Measurements from ENCODE around the gene SPATA16.

SPATA16 gene

DNA sequence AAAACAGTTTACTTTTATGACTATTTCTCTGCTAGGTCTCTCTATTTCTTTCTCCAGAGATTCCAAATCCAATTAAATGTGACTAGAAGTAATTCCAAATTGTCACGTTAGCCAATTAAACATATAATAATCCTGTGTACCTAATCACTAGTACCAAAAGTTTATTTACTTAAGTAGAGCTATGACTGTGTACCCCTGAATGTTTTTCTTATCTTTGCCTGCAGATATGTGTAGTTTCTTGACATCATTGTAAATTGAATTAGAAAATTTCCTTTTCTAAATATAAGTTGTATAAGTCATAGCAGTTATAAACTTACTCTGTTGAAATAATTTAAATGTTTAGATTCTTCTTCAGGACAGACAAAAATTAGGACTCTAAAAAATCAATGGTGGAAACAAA is 163.3 kb downstream of the SPATA16 start:
- Histone ChIP-seq H3K9me2 (replicated peaks; ENCODE audit: insufficient read depth, low read length) (no peaks in the 10 kb centered on the region), H2AFZ (ENCODE audit: low read length) (no peak overlapping the region), H3K4me2 (ENCODE audit: low read depth, low read length) (no peak overlapping the region), H3K36me3 (replicated peaks; ENCODE audit: insufficient read depth, low read length) (no peaks in the 10 kb centered on the region), H4K20me1 (ENCODE audit: insufficient read depth, low read length) (no peaks in the 10 kb centered on the region), H3K4me1 (ENCODE audit: low read length) (no peaks in the 10 kb centered on the region), H3K79me2 (ENCODE audit: low read length) (no peaks in the 10 kb centered on the region), H3K4me3 (ENCODE audit: low read length) (no peak overlapping the region), H3K27me3 (replicated peaks; ENCODE audit: insufficient read depth, low read length) (no peaks in the 10 kb centered on the region), H3K27ac (ENCODE audit: low read length) (no peak overlapping the region), H3K9me3 (replicated peaks; ENCODE audit: insufficient read depth, low read length) (no peaks in the 10 kb centered on the region), H3F3A (ENCODE audit: insufficient read depth, low read length) (no peaks in the 10 kb centered on the region), H3K9ac (ENCODE audit: low read length) (no peak overlapping the region)
- TF ChIP-seq EZH2phosphoT487 (IDR thresholded peaks at IDR 0.05; ENCODE audit: low read length): no peak
- TF ChIP-seq EZH2 (optimal IDR thresholded peaks at IDR 0.05; ENCODE audit: low read depth, low read length): no peak
- no peak for TF ChIP-seq CTCF (IDR thresholded peaks at IDR 0.05; ENCODE audit: low read length)
- DNase-seq: no peak

DNA sequence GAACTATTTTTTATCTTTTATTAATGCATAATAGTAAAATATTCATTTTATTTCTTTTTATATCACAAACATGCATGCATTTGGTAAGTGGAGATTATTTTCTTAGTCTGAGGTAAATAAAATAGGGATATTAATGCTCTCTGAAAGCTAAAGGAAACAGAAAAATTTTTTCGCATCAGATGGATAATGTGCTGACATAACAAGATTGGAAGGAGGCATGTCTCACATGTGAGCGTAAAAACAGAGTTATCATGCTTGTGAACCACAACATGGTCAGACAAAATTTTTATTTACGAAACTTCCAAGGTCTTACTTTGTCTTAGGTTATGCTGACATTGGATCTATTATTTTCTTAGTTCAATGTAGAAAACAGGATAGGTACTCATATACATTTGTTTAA is 166.1 kb downstream of the SPATA16 start:
- Histone ChIP-seq H3K27ac (ENCODE audit: low read length) (no peak overlapping the region), H3K9me2 (replicated peaks; ENCODE audit: insufficient read depth, low read length) (no peaks in the 10 kb centered on the region), H3K36me3 (replicated peaks; ENCODE audit: insufficient read depth, low read length) (no peaks in the 10 kb centered on the region), H3F3A (ENCODE audit: insufficient read depth, low read length) (no peaks in the 10 kb centered on the region), H3K9ac (ENCODE audit: low read length) (no peak overlapping the region), H4K20me1 (ENCODE audit: insufficient read depth, low read length) (no peaks in the 10 kb centered on the region), H2AFZ (ENCODE audit: low read length) (no peak overlapping the region), H3K4me1 (ENCODE audit: low read length) (no peaks in the 10 kb centered on the region), H3K79me2 (ENCODE audit: low read length) (no peaks in the 10 kb centered on the region), H3K4me3 (ENCODE audit: low read length) (no peak overlapping the region), H3K27me3 (replicated peaks; ENCODE audit: insufficient read depth, low read length) (no peaks in the 10 kb centered on the region), H3K4me2 (ENCODE audit: low read depth, low read length) (no peak overlapping the region), H3K9me3 (replicated peaks; ENCODE audit: insufficient read depth, low read length) (no peaks in the 10 kb centered on the region)
- no peak for DNase-seq
- TF ChIP-seq CTCF (IDR thresholded peaks at IDR 0.05; ENCODE audit: low read length) (no peak), EZH2 (optimal IDR thresholded peaks at IDR 0.05; ENCODE audit: low read depth, low read length) (no peak), EZH2phosphoT487 (IDR thresholded peaks at IDR 0.05; ENCODE audit: low read length) (no peak)

DNA sequence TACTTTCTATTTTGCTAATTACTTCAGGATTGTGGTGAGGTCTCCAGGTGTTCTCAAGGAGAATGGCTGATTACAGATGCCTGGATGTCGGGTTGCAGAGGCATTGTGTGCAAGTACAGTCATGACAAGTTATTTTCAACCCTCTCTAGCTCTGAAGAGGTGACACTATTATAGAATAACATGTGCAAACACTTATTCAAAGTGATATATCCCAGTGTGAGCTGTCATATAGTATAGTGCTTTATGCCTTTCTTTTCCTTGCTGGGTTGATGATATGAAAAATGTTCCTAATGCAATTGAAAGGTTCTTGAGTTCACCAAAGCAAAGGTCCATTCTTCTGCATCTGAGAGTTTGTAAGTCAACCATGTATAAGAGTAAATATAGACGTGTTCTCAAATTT is 167.2 kb downstream of the SPATA16 start:
- Histone ChIP-seq H3K79me2 (ENCODE audit: low read length) (no peaks in the 10 kb centered on the region), H3K4me1 (ENCODE audit: low read length) (no peaks in the 10 kb centered on the region), H3K4me3 (ENCODE audit: low read length) (no peak overlapping the region), H3K4me2 (ENCODE audit: low read depth, low read length) (no peak overlapping the region), H2AFZ (ENCODE audit: low read length) (no peak overlapping the region), H4K20me1 (ENCODE audit: insufficient read depth, low read length) (no peaks in the 10 kb centered on the region), H3K27me3 (replicated peaks; ENCODE audit: insufficient read depth, low read length) (no peaks in the 10 kb centered on the region), H3K27ac (ENCODE audit: low read length) (no peak overlapping the region), H3K9me3 (replicated peaks; ENCODE audit: insufficient read depth, low read length) (no peaks in the 10 kb centered on the region), H3K36me3 (replicated peaks; ENCODE audit: insufficient read depth, low read length) (no peaks in the 10 kb centered on the region), H3K9me2 (replicated peaks; ENCODE audit: insufficient read depth, low read length) (no peaks in the 10 kb centered on the region), H3K9ac (ENCODE audit: low read length) (no peak overlapping the region), H3F3A (ENCODE audit: insufficient read depth, low read length) (no peaks in the 10 kb centered on the region)
- TF ChIP-seq CTCF (IDR thresholded peaks at IDR 0.05; ENCODE audit: low read length) (no peak), EZH2 (optimal IDR thresholded peaks at IDR 0.05; ENCODE audit: low read depth, low read length) (no peak), EZH2phosphoT487 (IDR thresholded peaks at IDR 0.05; ENCODE audit: low read length) (no peak)
- DNase-seq: no peak
